Measurements from ENCODE around the gene TTLL6. TPM values are rescaled to one million over a fixed set of nuclear protein-coding genes. Genes with fewer than 3 reads are reported as not detected.
A peak's percentile ranks its signal among the peaks of the same experiment; 100 is the strongest.

Gene TTLL6
- total RNA-seq, 1 experiment from 2014 or later = 0.29 TPM

DNA sequence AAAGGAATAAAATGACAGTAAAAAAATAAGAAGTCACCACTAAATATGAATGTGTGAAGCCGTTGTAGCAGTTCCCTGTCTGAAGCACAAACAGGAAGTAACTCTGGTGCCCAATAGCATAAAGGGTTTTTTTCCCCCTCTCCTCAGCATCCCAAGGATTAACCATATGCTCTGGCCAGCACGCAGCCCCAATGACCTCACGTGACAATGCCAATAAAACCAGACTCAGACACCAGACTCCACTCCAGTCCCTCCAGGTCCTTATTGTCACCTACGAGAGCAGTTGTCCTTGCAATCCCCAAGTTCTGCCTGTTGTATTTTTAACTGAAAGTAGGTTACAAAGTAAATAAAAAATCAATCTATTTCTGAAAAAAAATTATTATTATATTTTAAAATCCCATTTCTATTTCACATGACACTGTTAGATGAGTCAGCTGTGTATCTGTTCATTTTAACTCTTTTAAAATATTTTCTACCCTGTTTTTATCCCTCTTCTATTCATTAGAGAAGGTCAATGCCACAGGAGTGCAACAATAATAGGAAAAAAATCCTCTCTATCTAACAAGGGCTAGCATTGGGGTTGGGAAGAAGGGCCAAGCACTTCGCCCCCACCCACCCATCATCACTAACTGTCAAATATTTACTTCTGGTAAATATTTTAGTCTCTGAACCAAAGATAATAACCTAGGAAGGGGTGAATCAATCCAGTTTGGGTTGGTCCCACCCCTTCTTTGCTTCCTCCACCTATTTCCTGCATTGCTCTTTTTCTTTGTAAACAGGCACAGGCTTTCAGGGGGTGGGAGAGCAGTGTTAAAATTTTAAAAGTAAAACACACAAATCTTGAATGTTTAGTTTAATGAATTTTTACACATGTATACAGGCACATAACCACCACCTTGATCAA, 101.3 kb downstream of the TTLL6 start:
- Histone ChIP-seq H3K4me2 (ENCODE audit: low read length) (peak overlapping the region; percentile 45), H3K36me3 (ENCODE audit: low read depth, low read length) (no peaks in the 10 kb centered on the region), H3K9me3 (ENCODE audit: low read length) (no peaks in the 10 kb centered on the region), H3K9ac (ENCODE audit: low read length) (no peak overlapping the region), H3K9me2 (replicated peaks; ENCODE audit: low read length) (no peaks in the 10 kb centered on the region), H4K20me1 (ENCODE audit: low read length) (no peaks in the 10 kb centered on the region), H3F3A (ENCODE audit: low read length, unreplicated experiment) (no peaks in the 10 kb centered on the region), H2AFZ (ENCODE audit: low read length) (peak overlapping the region; percentile 21; the same call in 1 of the 2 replicates), H3K4me3 (ENCODE audit: low read length) (peak overlapping the region; percentile 7; the same call in 1 of the 2 replicates), H3K27me3 (ENCODE audit: low read length) (no peaks in the 10 kb centered on the region), H3K27ac (ENCODE audit: low read length) (peak overlapping the region; percentile 17), H3K79me2 (ENCODE audit: low read length) (peaks cover 50% of the 10 kb centered on the region), H3K4me1 (ENCODE audit: insufficient read depth, low read length) (peaks cover 27% of the 10 kb centered on the region)
- ATAC-seq (peak; percentile 4), DNase-seq (peak; percentile 53)
- CTCF ChIA-PET = interaction anchor here (0.6 kb wide), 1 partner anchor 164 kb away, joined by 4 read pairs; no protein-coding TSS in a partner anchor
- TF ChIP-seq, protein P1, sequence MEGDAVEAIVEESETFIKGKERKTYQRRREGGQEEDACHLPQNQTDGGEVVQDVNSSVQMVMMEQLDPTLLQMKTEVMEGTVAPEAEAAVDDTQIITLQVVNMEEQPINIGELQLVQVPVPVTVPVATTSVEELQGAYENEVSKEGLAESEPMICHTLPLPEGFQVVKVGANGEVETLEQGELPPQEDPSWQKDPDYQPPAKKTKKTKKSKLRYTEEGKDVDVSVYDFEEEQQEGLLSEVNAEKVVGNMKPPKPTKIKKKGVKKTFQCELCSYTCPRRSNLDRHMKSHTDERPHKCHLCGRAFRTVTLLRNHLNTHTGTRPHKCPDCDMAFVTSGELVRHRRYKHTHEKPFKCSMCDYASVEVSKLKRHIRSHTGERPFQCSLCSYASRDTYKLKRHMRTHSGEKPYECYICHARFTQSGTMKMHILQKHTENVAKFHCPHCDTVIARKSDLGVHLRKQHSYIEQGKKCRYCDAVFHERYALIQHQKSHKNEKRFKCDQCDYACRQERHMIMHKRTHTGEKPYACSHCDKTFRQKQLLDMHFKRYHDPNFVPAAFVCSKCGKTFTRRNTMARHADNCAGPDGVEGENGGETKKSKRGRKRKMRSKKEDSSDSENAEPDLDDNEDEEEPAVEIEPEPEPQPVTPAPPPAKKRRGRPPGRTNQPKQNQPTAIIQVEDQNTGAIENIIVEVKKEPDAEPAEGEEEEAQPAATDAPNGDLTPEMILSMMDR (conservative IDR thresholded peaks at IDR 0.05; ENCODE audit: low read depth, low read length) = no peak
- TF ChIP-seq EZH2phosphoT487 (IDR thresholded peaks at IDR 0.05; ENCODE audit: borderline replicate concordance, low read length) = no peak
- no TSS peak for BruUV-seq (replicated peaks)
- intact Hi-C loops (cut with micrococcal nuclease) = no loop called here
- POLR2A ChIA-PET (ENCODE audit: unreplicated experiment) = interaction anchor here (0.6 kb wide), 1 partner anchor 44 kb away, joined by 3 read pairs; no protein-coding TSS in a partner anchor

Small RNA genes within 50 kb of the gene (microRNA-seq; reads per million reads assigned to microRNA genes)
- 9.5 reads per million, percentile 35 among the genes with 10 or more reads in this experiment for gene MIR3185 (ENCODE audit: unreplicated experiment)

Other genes starting within 250 kb of the TTLL6 start
- gene HOXB4, start 238.9 kb downstream of the TTLL6 start, total RNA-seq (2014; rRNA removed) = 0.22 and 0.58 TPM in 2 replicates
- gene HOXB3, start 227.0 kb downstream of the TTLL6 start, total RNA-seq (2014; rRNA removed) = 6.0 and 8.8 TPM in 2 replicates
- 0.40 and 0.95 TPM in 2 replicates for gene HOXB5, start 223.4 kb downstream of the TTLL6 start, total RNA-seq (2014; rRNA removed)
- 9.5 and 11.3 TPM in 2 replicates for gene HOXB6, start 212.2 kb downstream of the TTLL6 start, total RNA-seq (2014; rRNA removed)
- not detected in 2 replicates for gene HOXB7, start 206.2 kb downstream of the TTLL6 start, total RNA-seq (2014; rRNA removed)
- gene HOXB8, start 201.9 kb downstream of the TTLL6 start, total RNA-seq (2014; rRNA removed) = not detected in 2 replicates
- 7.0 and 8.3 TPM in 2 replicates for gene HOXB9, start 190.9 kb downstream of the TTLL6 start, total RNA-seq (2014; rRNA removed)
- gene PRAC1, start 94.7 kb downstream of the TTLL6 start, total RNA-seq (2014; rRNA removed) = 33.5 and 44.4 TPM in 2 replicates
- 44.1 and 51.4 TPM in 2 replicates for gene PRAC2, start 94.0 kb downstream of the TTLL6 start, total RNA-seq (2014; rRNA removed)
- 80.8 and 96.5 TPM in 2 replicates for gene HOXB13, start 88.5 kb downstream of the TTLL6 start, total RNA-seq (2014; rRNA removed)
- 47.2 and 49.4 TPM in 2 replicates for gene CALCOCO2, start 13.8 kb upstream of the TTLL6 start, total RNA-seq (2014; rRNA removed)
- 192 and 265 TPM in 2 replicates for gene ATP5MC1, start 75.6 kb upstream of the TTLL6 start, total RNA-seq (2014; rRNA removed)
- 131 and 144 TPM in 2 replicates for gene UBE2Z, start 91.2 kb upstream of the TTLL6 start, total RNA-seq (2014; rRNA removed)
- gene SNF8, start 127.6 kb upstream of the TTLL6 start, total RNA-seq (2014; rRNA removed) = 278 TPM in 2 replicates
- not detected in 2 replicates for gene GIP, start 151.4 kb upstream of the TTLL6 start, total RNA-seq (2014; rRNA removed)
- gene IGF2BP1, start 180.2 kb upstream of the TTLL6 start, total RNA-seq (2014; rRNA removed) = 1.2 and 1.3 TPM in 2 replicates